ENCODE results near the gene SERPINB8. TPM values are rescaled to one million over a fixed set of nuclear protein-coding genes. Genes with fewer than 3 reads are reported as not detected.

SERPINB8 gene
- total RNA-seq, 2 experiments from 2014 or later: 6.3 to 7.5 TPM

GRCh38 chr18:63992751-63993150 lies 22.9 kb downstream of the SERPINB8 start:
- intact Hi-C loops (cut with micrococcal nuclease): no loop called here
- TF ChIP-seq CTCF (IDR thresholded peaks at IDR 0.05): no peak
- ATAC-seq (no peak), DNase-seq (no peak)
- Mint-ChIP-seq H3K9me3 (peaks cover 16% of the 10 kb centered on the region), H3K27me3 (no peaks in the 10 kb centered on the region), H3K4me1 (ENCODE audit: low read depth) (peaks cover 2% of the 10 kb centered on the region), H3K4me3 (no peak overlapping the region), H3K36me3 (ENCODE audit: low read depth) (peaks cover 13% of the 10 kb centered on the region), H3K27ac (no peak overlapping the region)
- ChIA-PET POLR2A (no interaction called here), CTCF (interaction anchor here (1.0 kb wide), 2 partner anchors 20 to 145 kb away, joined by 3 read pairs; no protein-coding TSS in a partner anchor)

- ATAC-seq: peak; percentile 13
- peak; percentile 57 for DNase-seq
- peaks cover 16% of the 10 kb centered on the region for H3K9me3 Mint-ChIP-seq
- intact Hi-C loops (cut with micrococcal nuclease): loop anchor here (5.0 kb wide), 1 partner anchor 48 kb away; the partner anchor contains the start of gene HMSD
- no peaks in the 10 kb centered on the region for H3K27me3 Mint-ChIP-seq
- peaks cover 2% of the 10 kb centered on the region for H3K4me1 Mint-ChIP-seq (ENCODE audit: low read depth)
- POLR2A ChIA-PET: no interaction called here
- peaks cover 8% of the 10 kb centered on the region for H3K36me3 Mint-ChIP-seq (ENCODE audit: low read depth)
- no peak overlapping the region for H3K4me3 Mint-ChIP-seq
- peak; percentile 90 for TF ChIP-seq CTCF (IDR thresholded peaks at IDR 0.05)
- CTCF ChIA-PET: interaction anchor here (0.8 to 3.5 kb wide), 18 partner anchors 9 to 484 kb away, joined by 3 to 31 read pairs (median 5); no protein-coding TSS in a partner anchor
- no peak overlapping the region for H3K27ac Mint-ChIP-seq
Measured at GRCh38 chr18:63994783-63995399, 25.0 kb downstream of the SERPINB8 start.

GRCh38 chr18:63997041-63997440 lies 27.2 kb downstream of the SERPINB8 start:
- peaks cover 2% of the 10 kb centered on the region for H3K4me1 Mint-ChIP-seq (ENCODE audit: low read depth)
- ChIA-PET POLR2A (no interaction called here), CTCF (interaction anchor here (0.7 to 3.5 kb wide), 4 partner anchors 7 to 171 kb away, joined by 3 to 9 read pairs (median 4); no protein-coding TSS in a partner anchor)
- no peak for TF ChIP-seq CTCF (IDR thresholded peaks at IDR 0.05)
- no peak overlapping the region for H3K27ac Mint-ChIP-seq
- H3K4me3 Mint-ChIP-seq: no peak overlapping the region
- ATAC-seq: no peak
- H3K9me3 Mint-ChIP-seq: peaks cover 16% of the 10 kb centered on the region
- peaks cover 7% of the 10 kb centered on the region for H3K27me3 Mint-ChIP-seq
- DNase-seq: no peak
- peaks cover 8% of the 10 kb centered on the region for H3K36me3 Mint-ChIP-seq (ENCODE audit: low read depth)
- intact Hi-C loops (cut with micrococcal nuclease): loop anchor here (5.0 kb wide), 1 partner anchor 50 kb away; the partner anchor contains the start of gene HMSD

GRCh38 chr18:63997606-63998005 lies 27.7 kb downstream of the SERPINB8 start:
- TF ChIP-seq CTCF (IDR thresholded peaks at IDR 0.05): no peak
- H3K27me3 Mint-ChIP-seq: peaks cover 7% of the 10 kb centered on the region
- H3K4me1 Mint-ChIP-seq (ENCODE audit: low read depth): peaks cover 2% of the 10 kb centered on the region
- intact Hi-C loops (cut with micrococcal nuclease): loop anchor here (5.0 kb wide), 1 partner anchor 50 kb away; the partner anchor contains the start of gene HMSD
- H3K4me3 Mint-ChIP-seq: no peak overlapping the region
- CTCF ChIA-PET: interaction anchor here (0.7 to 1.1 kb wide), 3 partner anchors 18 to 170 kb away, joined by 3 to 4 read pairs (median 3); no protein-coding TSS in a partner anchor
- ATAC-seq (no peak), DNase-seq (no peak)
- H3K27ac Mint-ChIP-seq: no peak overlapping the region
- POLR2A ChIA-PET: no interaction called here
- H3K36me3 Mint-ChIP-seq (ENCODE audit: low read depth): peaks cover 5% of the 10 kb centered on the region
- peaks cover 13% of the 10 kb centered on the region for H3K9me3 Mint-ChIP-seq

GRCh38 chr18:63999871-64000270 lies 30.0 kb downstream of the SERPINB8 start:
- Mint-ChIP-seq H3K9me3 (peaks cover 18% of the 10 kb centered on the region), H3K4me1 (ENCODE audit: low read depth) (no peaks in the 10 kb centered on the region), H3K27me3 (peaks cover 15% of the 10 kb centered on the region), H3K4me3 (no peak overlapping the region), H3K36me3 (ENCODE audit: low read depth) (peaks cover 8% of the 10 kb centered on the region), H3K27ac (no peak overlapping the region)
- TF ChIP-seq CTCF (IDR thresholded peaks at IDR 0.05): no peak
- intact Hi-C loops (cut with micrococcal nuclease): loop anchor here (5.0 kb wide), 1 partner anchor 53 kb away; the partner anchor contains the start of gene HMSD
- POLR2A ChIA-PET: interaction anchor here (1.8 kb wide), 1 partner anchor 12 kb away, joined by 5 read pairs; no protein-coding TSS in a partner anchor
- CTCF ChIA-PET: no interaction called here
- ATAC-seq (no peak), DNase-seq (no peak)

Data from activated CD8-positive, alpha-beta T cell treated with anti-CD3 and anti-CD28 coated beads for 36 hours (primary cell).